ENCODE data around the gene HEXA. TPM values are rescaled to one million over a fixed set of nuclear protein-coding genes. Genes with fewer than 3 reads are reported as not detected.

HEXA gene
- total RNA-seq, 4 donors from 2014 or later, result 64.5 to 112 (median 84.9) TPM

DNA sequence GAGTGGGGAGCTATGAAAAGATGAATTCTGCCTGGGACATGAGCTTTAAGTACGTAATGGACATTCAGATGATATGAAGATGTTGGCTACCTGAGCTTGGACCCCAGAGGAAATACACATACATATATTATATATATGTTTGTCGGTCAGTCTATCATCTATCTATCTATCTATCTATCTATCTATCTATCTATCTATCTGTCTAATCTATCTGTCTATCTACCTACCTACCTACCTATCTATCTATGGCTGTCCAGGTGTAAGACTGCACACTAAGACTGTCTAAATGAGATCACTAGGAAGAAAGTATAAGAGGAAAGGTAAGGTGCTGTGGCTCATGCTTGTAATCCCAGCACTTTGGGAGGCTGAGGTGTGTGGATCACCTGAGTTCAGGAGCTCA lies 37.7 kb downstream of the HEXA start:
- H3K27ac ChIP-seq, result peak overlapping the region in 1 of 4 donors; percentile 13
- WGBS, 2 donors, result 96% methylated on average over 2 of the region's 2 CpGs

DNA sequence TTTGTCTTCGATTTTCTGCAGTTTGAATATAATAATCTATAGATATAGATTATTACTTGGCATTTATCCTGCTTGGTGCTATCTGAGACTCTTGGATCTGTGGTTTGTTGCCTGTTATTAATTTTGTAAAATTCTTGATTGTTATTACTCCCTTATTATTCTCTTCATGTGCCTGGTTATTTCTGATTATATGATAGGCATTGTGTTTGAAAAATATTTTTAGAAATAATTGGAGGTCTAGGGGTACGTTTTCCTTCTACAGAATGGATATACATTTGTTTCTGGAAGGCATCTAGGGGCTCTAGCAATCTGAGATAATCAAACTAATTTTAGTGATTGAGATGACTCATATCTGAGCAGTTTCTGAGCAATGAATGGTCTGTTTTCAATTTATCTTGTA lies 41.0 kb downstream of the HEXA start:
- WGBS, 2 donors, result 91 to 92% methylated on average over 2 of the region's 2 CpGs
- no peaks in the 10 kb centered on the region for H3K9me3 ChIP-seq
- DNase-seq (ENCODE audit: low spot score in 2 of 2), result no peak
- peaks cover 0 to 52% (median 0%) of the 10 kb centered on the region in 3 donors for H3K36me3 ChIP-seq
- H3K4me3 ChIP-seq, result no peak overlapping the region
- no peaks in the 10 kb centered on the region for H3K27me3 ChIP-seq
- H3K4me1 ChIP-seq, result peaks cover 0 to 3% (median 0%) of the 10 kb centered on the region in 4 donors
- no peak overlapping the region for H3K27ac ChIP-seq
- TF ChIP-seq POLR2A (IDR thresholded peaks at IDR 0.05) (no peak), EP300 (IDR thresholded peaks at IDR 0.05) (no peak)
- TF ChIP-seq, protein P1, sequence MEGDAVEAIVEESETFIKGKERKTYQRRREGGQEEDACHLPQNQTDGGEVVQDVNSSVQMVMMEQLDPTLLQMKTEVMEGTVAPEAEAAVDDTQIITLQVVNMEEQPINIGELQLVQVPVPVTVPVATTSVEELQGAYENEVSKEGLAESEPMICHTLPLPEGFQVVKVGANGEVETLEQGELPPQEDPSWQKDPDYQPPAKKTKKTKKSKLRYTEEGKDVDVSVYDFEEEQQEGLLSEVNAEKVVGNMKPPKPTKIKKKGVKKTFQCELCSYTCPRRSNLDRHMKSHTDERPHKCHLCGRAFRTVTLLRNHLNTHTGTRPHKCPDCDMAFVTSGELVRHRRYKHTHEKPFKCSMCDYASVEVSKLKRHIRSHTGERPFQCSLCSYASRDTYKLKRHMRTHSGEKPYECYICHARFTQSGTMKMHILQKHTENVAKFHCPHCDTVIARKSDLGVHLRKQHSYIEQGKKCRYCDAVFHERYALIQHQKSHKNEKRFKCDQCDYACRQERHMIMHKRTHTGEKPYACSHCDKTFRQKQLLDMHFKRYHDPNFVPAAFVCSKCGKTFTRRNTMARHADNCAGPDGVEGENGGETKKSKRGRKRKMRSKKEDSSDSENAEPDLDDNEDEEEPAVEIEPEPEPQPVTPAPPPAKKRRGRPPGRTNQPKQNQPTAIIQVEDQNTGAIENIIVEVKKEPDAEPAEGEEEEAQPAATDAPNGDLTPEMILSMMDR (IDR thresholded peaks at IDR 0.05), result no peak

More for the DNA sequence above, 37.7 kb downstream of the HEXA start:
- Histone ChIP-seq H3K27me3 (no peaks in the 10 kb centered on the region), H3K4me3 (no peak overlapping the region), H3K4me1 (peaks cover 0 to 3% (median 0%) of the 10 kb centered on the region in 4 donors), H3K9me3 (no peaks in the 10 kb centered on the region), H3K36me3 (peaks cover 0 to 47% (median 0%) of the 10 kb centered on the region in 3 donors)
- no peak for DNase-seq (ENCODE audit: low spot score in 2 of 2)
- no peak for TF ChIP-seq POLR2A (IDR thresholded peaks at IDR 0.05)
- TF ChIP-seq, protein P1 (IDR thresholded peaks at IDR 0.05), result no peak
- no peak for TF ChIP-seq EP300 (IDR thresholded peaks at IDR 0.05)

- Histone ChIP-seq H3K4me1 (no peaks in the 10 kb centered on the region), H3K36me3 (peaks cover 0 to 77% (median 0%) of the 10 kb centered on the region in 3 donors), H3K27ac (no peak overlapping the region), H3K4me3 (no peak overlapping the region), H3K9me3 (no peaks in the 10 kb centered on the region), H3K27me3 (no peaks in the 10 kb centered on the region)
- no peak for DNase-seq (ENCODE audit: low spot score in 2 of 2)
- 92 to 93% methylated on average over 3 of the region's 3 CpGs for WGBS, 2 donors
- TF ChIP-seq, protein P1 (IDR thresholded peaks at IDR 0.05), result no peak
- TF ChIP-seq EP300 (IDR thresholded peaks at IDR 0.05) (no peak), POLR2A (IDR thresholded peaks at IDR 0.05) (no peak)
Measured at GRCh38 chr15:72331021-72331420, 44.8 kb downstream of the HEXA start.

DNA sequence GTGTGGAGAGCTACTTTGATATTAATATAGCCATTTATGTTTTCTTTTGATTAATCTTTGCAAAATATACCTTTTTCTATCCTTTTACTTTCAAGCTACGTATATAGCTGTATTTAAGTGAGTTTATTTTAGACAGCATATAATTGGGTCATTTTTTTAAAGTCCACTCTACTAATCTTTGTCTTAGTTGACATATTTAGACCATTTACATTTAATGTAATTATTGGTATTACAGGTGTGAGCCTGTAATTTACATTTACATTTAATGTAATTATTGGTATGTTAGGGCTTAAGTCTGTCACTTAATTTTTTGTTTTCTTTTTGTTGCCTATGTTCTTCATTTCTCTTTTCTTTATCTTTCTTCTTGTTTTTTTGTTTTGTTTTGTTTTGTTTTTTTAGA lies 52.1 kb downstream of the HEXA start:
- Histone ChIP-seq H3K9me3 (peaks cover 0 to 5% (median 1%) of the 10 kb centered on the region in 4 donors), H3K36me3 (peaks cover 0 to 29% (median 0%) of the 10 kb centered on the region in 3 donors), H3K27ac (no peak overlapping the region), H3K4me3 (no peak overlapping the region), H3K27me3 (no peaks in the 10 kb centered on the region), H3K4me1 (peaks cover 0 to 16% (median 14%) of the 10 kb centered on the region in 4 donors)
- no peak for DNase-seq (ENCODE audit: low spot score in 2 of 2)
- 93 to 100% methylated on average over 1 of the region's 1 CpG for WGBS, 2 donors
- TF ChIP-seq POLR2A (IDR thresholded peaks at IDR 0.05) (no peak), EP300 (IDR thresholded peaks at IDR 0.05) (no peak)
- TF ChIP-seq, protein P1 (IDR thresholded peaks at IDR 0.05), result no peak

DNA sequence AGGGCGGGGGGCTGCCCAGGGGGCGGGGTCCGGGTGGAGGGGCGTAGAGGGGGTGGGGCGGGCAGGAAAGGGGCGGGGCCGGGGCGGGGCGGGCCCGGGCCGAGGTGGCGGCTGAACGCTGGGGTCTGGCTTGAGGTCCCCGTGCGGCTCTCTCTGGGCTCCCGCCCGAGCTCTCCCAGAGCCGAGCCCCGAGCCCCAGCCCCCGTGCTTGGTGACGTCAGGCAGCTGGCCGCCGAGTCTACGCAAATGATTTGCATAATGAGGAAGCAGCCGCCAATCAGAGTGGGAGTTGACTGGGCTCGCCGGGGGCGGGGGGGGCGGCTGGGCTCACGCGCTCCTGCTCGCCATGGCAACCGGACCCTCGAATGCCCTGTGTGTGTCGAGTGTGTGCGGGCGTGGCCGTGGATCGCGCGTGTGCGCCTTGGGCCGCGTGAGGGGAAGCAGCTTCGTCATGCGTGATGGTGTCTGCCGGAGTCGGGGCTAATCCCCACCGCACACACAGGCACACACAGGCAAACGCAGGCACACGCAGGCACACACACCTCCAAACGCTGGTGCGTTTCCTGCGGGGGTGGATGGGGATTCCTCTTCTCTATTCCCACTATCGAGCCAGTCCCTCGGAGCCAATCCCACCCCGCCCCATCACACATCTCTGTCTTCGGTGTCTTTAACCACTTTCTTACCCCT lies 55.7 kb downstream of the HEXA start, which contains the start of gene CELF6:
Gene CELF6, minus strand, starts transcription at position 173 of the 687 bp plus-strand sequence. CDS start 283 bp downstream, outside the sequence.
- H3K4me1 ChIP-seq, result peaks cover 0 to 16% (median 14%) of the 10 kb centered on the region in 4 donors
- peak; percentile 35 to 54 for DNase-seq (ENCODE audit: low spot score in 2 of 2)
- H3K36me3 ChIP-seq, result peaks cover 0 to 3% (median 0%) of the 10 kb centered on the region in 3 donors
- peaks cover 0 to 5% (median 1%) of the 10 kb centered on the region in 4 donors for H3K9me3 ChIP-seq
- 0 to 2% methylated on average over 10 to 35 of the region's 58 CpGs for WGBS, 2 donors
- H3K27ac ChIP-seq, result peak within 1 kb of the TSS in 1 of 4 donors; percentile 32
- TF ChIP-seq, protein P1 (IDR thresholded peaks at IDR 0.05), result no peak
- TF ChIP-seq EP300 (IDR thresholded peaks at IDR 0.05) (no peak), POLR2A (IDR thresholded peaks at IDR 0.05) (no peak)
- H3K27me3 ChIP-seq, result no peaks in the 10 kb centered on the region
- peak within 1 kb of the TSS; percentile 13 to 61 (median 41) for H3K4me3 ChIP-seq
